HG03575 (cell line): Measurements from ENCODE around the gene CLDN4.
"Not testable (repeated sequence)": the region's sequence is repeated elsewhere in the genome, so short reads cannot be mapped to it uniquely, and the experiment has no call there.

Experiments used
- ATAC-seq: cut with Tn5 transposase; IDR thresholded peaks from one replicate; pipeline ENCODE4 v1.9.1; 2021; ENCODE audit not compliant: unreplicated experiment, insufficient number of reproducible peaks, low FRiP score; ENCODE audit errors: extremely low read depth

Gene CLDN4

DNA sequence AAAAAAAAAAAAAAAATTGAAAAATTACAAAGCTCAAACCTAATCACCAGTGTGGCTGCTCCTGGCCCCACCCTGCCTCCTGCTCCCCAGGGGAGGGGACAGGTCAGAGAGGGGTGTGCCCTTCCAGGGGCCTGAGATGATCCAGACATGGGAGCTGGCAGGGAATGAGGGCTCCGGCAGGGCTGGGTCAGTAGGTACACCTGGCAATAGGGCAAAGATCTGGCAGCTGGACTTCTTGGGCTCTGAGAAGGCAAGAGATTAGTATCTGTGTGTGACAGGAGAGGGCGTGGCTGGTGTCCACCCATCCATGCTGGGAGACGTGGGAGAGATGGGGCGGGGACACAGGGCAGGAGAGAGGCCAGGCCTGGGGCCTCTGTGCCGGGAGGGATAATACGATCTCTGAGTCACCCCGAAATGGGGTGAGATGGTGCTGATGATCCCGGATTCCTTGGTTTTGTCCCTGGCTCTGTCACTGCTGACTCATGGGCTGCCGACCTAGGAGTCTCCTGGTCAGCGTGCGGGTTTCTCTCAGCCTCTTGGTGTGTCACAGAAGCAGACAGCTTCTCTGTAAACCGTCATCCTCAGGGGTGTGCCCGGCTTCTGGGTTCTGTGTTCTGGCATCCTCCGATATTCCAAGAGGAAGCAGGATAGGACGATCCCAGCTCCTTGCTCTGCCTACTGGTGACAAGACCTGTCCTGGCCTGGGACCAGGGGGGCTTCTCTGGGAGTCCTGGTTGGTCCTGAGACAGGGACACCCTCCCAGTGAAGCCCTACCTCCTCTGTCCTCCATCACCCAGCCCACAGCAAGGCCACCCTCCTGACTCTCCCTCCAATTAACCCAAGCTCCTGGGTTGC is 8.2 kb upstream of the CLDN4 start:
- no peak for ATAC-seq

DNA sequence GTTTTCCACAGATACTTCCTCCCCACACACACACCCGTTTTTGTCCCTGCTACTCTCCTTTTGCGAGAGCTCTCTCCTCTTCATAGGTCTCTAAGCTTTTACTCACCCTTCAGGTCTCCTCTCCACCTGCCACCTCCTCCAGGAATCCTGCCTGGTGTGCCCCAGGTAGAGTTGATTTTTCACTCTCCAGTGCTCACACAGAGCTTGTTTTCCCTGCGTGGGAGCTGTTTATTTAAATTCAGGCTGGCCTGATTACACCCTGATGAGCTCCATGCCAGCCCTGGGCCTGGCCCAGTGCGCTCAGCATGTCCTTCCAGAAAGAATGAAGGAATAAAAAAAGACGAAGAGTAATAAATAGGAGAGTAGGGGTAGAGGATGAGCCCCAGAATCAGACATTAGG is 7.5 kb upstream of the CLDN4 start:
- no peak for ATAC-seq

DNA sequence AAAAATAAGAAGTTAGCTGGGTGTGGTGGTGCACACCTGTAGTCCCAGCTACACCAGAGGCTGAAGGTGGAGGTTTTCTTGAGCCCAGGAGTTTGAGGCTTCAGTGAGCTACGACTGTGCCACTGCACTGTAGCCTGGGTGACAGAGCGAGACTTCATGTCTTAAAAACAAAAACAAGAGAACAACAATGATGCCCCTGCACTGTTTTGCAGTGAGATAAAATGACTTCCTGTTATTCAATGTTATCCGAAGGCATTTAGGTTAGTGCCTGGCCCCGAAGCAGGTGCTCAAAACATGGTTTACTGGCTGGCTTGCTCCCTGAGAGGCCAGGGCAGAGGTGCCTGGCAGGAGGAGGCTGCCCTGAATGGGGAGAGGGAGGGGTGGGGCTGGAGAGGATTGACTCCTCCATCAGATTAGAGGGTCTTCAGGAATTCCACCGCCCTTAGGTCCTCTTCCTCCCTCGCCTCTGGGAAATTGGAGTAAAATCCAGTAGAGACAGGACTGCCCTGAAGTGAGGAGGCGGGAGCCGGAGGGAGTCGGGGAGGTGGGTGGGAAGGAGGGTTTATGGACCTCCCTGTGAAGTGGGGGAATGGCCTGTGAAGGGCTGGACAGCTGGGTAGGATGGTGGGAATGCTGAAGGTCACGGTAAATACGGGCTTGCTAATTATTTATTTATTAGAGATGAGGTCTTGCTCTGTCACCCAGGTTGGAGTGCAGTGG is 6.8 kb upstream of the CLDN4 start:
- no peak for ATAC-seq

DNA sequence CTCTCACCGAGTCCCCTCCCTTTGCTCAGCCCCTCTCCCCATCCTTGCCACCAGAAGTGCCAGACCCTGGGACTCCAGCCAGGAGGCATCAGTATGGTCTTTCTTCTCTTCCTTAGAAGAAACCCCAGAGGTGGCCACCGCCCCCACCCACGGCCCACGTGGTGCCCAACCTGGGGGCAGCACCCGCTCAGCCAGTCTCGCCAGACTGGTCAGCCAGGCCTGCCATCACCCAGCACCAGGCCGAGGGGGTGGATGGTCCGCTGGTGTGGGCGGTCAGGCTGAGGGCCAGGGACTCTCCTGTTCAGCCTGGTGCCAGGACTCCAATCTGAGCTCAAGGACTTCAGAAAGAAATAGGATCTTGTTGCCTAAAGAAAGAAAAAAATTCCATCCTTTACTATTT is 5.8 kb upstream of the CLDN4 start:
- no peak for ATAC-seq

DNA sequence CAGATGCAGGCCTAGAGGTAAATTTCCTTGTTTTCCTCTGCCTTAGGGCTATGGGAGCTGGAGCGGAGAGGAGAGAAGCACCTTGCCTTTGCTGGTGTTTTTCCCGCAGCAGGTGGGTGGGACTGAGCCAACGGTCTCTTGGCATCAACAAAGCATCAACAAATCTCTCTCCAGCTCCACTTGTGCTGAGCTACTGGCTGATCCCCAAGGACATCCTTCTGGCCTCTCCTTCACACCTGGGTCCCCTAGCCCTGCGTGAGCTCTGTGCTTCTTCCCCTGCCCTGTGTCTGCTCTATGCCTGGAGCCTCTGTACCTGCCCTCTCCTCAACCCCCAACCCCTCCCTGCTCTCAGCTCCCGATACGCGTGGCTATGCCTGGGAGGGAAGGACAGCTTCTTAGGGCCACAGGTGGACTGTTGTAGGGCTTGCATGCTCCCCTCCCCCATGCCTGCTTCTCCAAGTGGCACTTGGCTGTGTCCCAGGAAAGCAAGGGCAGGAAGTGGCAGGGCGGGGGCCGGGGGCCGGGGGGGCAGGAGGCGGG is 3.2 kb upstream of the CLDN4 start:
- ATAC-seq, result no peak

DNA sequence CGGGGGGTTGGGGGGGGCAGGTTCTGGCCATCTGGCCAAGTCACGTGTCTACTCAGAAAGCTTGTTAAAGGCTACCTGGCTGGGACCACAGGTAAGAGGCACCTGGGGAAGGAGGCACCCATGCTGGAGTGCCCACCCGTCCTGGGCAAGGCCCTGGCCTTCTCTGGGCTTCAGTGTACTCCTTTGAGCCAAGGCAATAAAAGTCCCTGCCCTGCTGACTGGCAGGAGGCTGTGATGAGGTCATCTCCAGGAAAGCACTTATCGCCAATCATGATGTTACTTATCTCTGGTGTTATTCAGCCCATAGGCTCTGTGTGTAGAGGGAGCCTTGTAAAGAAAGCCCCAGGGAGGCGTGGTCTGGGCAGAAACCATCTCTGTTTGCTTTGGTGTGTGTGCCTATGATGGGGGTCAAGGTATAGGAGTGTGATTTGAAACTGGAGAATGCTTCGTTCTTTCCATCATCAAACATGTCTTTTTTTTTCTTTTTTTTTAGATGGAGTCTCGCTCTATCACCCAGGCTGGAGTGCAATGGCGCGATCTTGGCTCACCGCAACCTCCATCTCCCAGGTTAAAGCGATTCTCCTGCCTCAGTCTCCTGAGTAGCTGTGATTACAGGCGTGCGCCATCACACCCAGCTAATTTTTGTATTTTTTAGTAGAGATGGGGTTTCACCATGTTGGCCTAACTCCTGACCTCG is 2.5 kb upstream of the CLDN4 start:
- no peak for ATAC-seq

DNA sequence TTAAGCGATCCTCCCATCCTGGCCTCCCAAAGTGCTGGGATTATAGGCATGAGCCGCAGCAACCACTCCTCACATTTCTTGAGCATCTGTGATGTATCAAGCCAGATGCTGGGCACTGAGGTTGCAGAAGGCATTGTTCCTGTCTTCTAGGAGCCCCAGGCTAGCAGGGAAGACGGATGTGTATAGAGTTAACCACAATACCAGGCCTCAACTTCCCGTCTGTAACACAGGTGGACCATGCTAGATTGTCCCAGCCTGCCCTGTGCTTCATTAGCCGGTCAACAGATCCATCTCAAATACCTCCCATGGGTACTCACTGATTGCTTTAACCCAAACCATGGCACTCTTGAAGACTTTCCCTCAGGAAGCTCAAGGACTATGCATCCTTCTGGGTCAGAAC is 1.8 kb upstream of the CLDN4 start:
- no peak for ATAC-seq

DNA sequence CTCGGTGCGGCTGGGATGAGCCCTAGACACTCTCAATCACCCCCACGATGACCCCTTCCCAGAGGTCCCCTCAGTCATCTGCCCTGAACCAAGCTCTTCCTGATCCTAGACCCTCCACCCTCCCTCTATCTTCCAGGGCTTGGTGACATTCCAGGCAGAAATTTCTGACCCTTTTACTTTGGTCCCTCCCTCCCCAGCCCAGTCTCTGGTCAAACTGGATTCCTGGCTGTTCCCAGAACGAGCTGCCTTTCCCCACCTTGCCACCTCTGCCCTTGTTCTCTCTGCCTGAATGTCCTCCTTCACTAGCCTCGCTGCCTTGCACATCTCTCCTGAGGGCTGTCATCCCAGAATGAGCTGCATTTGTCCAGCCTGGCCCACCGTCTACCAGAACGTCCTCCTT is 1.3 kb upstream of the CLDN4 start:
- ATAC-seq, result no peak

DNA sequence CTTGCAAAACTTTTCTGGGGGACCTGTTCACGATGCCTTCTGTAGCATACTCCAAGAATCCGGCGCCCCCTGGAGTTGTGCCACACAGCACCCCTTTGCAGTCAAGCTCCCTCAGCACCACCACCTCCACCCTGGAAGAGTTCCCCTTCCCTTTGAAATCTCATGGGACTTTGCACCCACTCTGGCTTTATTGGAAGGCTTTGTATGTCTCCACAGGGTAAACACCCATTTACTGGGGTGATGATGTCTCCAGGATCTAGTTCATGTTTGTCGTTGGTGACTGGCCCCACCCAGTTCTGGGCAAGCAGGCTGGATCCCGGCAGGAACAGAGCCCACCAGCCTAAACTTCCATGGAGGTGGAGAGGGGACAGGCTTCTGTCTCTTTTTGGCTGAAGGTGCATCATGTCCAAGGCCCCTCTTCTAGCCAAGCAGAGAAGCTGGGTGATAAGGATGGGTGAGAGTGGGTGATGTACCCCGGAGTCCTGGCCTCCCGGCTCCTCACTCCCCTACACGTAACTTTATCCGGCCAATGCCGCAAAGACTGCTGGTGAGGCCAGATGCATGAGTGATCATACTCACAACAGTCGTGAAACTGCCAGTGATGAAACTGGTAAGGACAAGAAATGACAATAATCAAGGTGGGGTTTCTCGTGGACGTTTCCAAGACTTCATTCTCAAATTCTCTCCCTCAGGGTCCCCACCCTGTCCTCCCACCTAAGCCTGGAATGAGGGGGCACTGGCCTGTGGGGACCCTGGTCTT is 695 bp upstream of the CLDN4 start:
- ATAC-seq, result no peak

DNA sequence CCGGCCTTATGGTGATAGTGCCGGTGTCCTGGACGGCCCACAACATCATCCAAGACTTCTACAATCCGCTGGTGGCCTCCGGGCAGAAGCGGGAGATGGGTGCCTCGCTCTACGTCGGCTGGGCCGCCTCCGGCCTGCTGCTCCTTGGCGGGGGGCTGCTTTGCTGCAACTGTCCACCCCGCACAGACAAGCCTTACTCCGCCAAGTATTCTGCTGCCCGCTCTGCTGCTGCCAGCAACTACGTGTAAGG is 713 bp downstream of the CLDN4 start:
- no peak for ATAC-seq

DNA sequence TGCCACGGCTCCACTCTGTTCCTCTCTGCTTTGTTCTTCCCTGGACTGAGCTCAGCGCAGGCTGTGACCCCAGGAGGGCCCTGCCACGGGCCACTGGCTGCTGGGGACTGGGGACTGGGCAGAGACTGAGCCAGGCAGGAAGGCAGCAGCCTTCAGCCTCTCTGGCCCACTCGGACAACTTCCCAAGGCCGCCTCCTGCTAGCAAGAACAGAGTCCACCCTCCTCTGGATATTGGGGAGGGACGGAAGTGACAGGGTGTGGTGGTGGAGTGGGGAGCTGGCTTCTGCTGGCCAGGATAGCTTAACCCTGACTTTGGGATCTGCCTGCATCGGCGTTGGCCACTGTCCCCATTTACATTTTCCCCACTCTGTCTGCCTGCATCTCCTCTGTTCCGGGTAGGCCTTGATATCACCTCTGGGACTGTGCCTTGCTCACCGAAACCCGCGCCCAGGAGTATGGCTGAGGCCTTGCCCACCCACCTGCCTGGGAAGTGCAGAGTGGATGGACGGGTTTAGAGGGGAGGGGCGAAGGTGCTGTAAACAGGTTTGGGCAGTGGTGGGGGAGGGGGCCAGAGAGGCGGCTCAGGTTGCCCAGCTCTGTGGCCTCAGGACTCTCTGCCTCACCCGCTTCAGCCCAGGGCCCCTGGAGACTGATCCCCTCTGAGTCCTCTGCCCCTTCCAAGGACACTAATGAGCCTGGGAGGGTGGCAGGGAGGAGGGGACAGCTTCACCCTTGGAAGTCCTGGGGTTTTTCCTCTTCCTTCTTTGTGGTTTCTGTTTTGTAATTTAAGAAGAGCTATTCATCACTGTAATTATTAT is 1.2 kb downstream of the CLDN4 start:
- no peak for ATAC-seq

DNA sequence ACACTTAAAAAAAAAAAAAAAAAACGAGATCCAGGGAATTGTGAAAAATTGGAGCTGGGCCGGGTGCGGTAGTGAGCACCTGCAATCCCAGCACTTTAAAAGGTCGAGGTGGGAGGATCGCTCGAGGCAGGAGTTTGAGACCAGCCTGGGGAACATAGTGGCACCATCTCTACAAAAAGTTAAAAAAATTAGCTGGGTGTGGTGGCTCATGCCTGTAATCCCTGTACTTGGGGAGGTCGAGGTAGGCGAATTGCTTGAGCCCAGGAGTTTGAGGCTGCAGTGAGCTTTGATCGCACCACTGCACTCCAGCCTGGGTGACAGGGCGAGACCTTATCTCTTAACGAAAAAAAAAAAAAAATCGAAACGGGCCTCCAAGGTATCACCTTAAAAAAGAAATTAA is 2.0 kb downstream of the CLDN4 start:
- ATAC-seq, result no peak

DNA sequence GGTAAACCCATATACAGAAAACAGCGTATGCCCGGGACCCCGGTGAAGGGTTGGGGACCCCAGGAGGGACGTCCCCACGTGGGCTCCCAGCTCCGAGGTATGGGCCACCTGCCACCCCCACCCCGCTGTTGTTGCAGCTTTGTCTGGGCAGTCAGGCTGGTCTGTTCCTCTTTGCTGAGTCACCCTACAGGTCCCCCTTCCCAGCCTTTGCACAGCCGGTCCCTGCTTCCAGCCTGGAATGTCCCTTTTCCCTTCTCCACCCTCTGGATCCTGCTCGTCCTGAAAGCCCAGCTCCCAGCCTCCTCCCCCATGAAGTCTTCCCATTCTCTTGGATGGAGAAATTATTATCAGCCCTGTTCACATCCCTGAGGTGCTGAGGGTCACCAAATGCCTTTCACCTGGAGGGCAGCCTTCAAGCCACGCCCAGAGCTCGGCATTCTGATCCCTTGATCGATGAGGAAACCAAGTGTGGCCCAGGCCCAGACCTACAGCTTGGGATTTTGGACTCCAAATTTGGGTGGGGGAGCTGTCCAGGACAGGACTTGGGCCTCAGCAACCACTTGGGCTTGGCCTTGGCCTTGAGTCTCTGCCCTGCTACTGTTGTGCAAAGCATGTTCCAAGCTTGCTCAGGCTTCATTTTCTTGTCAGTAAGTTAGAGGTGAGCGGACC is 2.6 kb downstream of the CLDN4 start:
- ATAC-seq, result no peak

DNA sequence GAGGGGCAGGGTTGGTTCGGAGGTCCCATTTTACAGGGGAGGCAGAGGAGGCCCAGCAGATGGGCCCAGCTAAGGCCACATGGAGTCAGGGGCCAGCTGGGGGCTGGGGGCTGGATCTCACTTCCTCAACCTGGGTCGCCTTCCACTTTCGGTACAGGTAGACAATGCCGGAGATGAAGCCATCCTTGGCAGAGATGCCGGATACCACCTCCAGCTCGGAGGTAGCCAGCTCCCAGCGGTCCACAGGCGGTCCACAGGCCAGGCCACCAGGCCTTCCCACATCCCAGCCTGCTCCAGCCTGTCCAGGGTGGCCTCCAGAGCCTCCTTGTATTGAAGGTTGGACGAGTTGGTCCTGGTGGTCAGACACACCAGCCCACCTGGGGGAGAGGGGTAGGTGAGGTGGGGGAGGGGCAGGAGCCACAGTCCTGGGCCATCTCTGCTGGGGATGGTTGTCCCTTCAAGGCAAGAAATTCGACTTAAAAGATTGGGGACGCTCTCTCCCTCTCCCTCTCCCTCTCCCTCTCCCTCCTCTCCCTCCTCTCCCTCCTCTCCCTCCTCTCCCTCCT is 3.9 kb downstream of the CLDN4 start:
- ATAC-seq, result no peak

DNA sequence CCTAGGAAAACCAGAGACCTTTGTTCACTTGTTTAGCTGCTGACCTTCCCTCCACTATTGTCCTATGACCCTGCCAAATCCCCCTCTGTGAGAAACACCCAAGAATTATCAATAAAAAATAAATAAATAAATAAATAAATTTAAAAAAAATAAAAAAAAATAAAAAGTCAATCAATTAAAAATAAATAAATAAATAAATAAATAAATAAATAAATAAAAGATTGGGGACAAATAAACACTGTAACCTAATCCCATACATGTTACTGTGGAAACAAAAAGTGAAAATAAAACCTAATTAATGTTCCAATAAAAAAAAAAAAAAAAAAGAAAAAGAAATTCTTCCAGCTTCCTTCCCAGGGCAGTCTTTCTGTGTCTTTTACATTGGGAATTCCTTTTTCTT is 6.4 kb downstream of the CLDN4 start:
- ATAC-seq, result not testable (repeated sequence)

DNA sequence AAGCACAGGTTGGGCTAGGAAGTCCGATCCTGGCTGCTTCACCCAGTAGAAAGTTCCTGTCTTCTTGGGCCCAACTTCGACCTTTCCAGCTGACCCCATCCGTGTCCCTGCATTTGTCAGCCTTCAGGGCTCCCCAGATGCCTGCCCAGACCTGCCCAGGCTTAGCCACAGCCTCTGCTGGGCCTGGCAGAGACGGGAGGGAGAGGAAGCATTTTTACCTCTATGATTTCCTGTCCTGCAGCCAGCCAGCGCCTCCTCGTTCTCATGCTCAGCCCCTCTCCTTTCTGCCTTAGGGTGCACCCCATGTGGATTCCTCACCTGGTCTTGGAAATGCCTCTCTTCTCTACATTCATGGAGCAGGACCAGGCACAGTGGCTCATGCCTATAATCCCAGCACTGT is 7.8 kb downstream of the CLDN4 start:
- no peak for ATAC-seq

DNA sequence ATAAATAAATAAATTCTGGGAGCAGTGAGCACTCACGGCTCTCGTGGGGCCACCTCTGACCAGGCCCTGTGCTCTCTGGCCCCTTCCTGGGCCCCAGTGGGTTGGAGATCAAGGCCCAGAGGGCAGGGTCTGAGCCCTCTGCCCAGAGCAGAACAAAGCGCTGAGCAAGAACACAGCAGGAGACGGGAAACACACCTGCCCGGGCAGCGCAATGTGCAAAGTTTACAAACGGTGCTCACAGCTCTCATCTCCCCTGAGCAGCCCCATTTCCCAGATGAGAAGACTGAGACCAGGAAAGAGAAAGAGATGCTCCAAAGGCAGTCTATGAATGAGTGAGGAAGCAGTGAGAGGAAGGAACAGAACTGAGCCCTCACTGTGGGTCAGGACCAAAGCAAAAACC is 8.5 kb downstream of the CLDN4 start:
- ATAC-seq, result no peak
